IMR-90 (cell line): ENCODE measurements around the gene NR4A2. TPM values are rescaled to one million over a fixed set of nuclear protein-coding genes. Genes with fewer than 3 reads are reported as not detected.
A peak's percentile ranks its signal among the peaks of the same experiment; 100 is the strongest.

Experiments
- ATAC-seq: fragments of 200-7000 bp; cut with Tn5 transposase; 2 replicates; pipeline ENCODE4 v1.9.1; 2020; ENCODE audit warnings: low read depth, mild to moderate bottlenecking, moderate library complexity
- BruUV-seq: library from RNA; stranded (reverse); fragments of 400-500 nt; replicated peaks from 2 replicates; lab custom pipeline; 2021; lab: Mats Ljungman, UMichigan
- CTCF ChIA-PET: fragments of 300-600 bp; formaldehyde crosslinking; extraction: SDS; loops from one replicate; lab custom pipeline; 2021; ENCODE audit warnings: antibody characterized with exemption; lab: Yijun Ruan, JAX
- POLR2A ChIA-PET: fragments of 300-600 bp; sonication (Branson Sonifier 250); formaldehyde crosslinking; loops from one replicate; lab custom pipeline; 2022; ENCODE audit warnings: antibody characterized with exemption; ENCODE audit not compliant: unreplicated experiment; lab: Charles Lee
- DNase-seq: peaks from one replicate; pipeline ENCODE4 v3.0.0; 2013
- H2AFZ ChIP-seq: replicated peaks from 2 replicates; pipeline ENCODE3; 2013; ENCODE audit warnings: low read length, mild to moderate bottlenecking; ENCODE audit not compliant: poor library complexity
- H2AK5ac ChIP-seq: 2 replicates; pipeline ENCODE4 v1.6.1; 2013; ENCODE audit warnings: low read depth, low read length, inconsistent platforms
- H2AK9ac ChIP-seq: replicated peaks from 2 replicates; pipeline ENCODE3; 2013; ENCODE audit warnings: mild to moderate bottlenecking, low read depth, low read length, moderate library complexity; ENCODE audit not compliant: poor library complexity
- H2BK120ac ChIP-seq: 2 replicates; pipeline ENCODE4 v1.6.1; 2013; ENCODE audit warnings: low read depth, low read length, inconsistent platforms
- H2BK15ac ChIP-seq: 3 replicates; pipeline ENCODE4 v1.6.1; 2013; ENCODE audit warnings: low read depth, low read length, inconsistent platforms
- H2BK20ac ChIP-seq: 2 replicates; pipeline ENCODE4 v1.6.1; 2013; ENCODE audit warnings: low read depth, mild to moderate bottlenecking, inconsistent platforms, low read length, moderate library complexity
- H2BK5ac ChIP-seq: 2 replicates; pipeline ENCODE4 v1.6.1; 2013; ENCODE audit warnings: mild to moderate bottlenecking, low read depth, low read length, inconsistent platforms; ENCODE audit not compliant: poor library complexity, severe bottlenecking
- H3K14ac ChIP-seq: replicated peaks from 2 replicates; pipeline ENCODE4 v1.6.1; 2013; ENCODE audit warnings: low read depth, low read length, inconsistent platforms
- H3K18ac ChIP-seq: 2 replicates; pipeline ENCODE4 v1.6.1; 2013; ENCODE audit warnings: low read depth, low read length, control low read depth
- H3K23ac ChIP-seq: 2 replicates; pipeline ENCODE4 v1.6.1; 2013; ENCODE audit warnings: low read depth, low read length, inconsistent platforms
- H3K27ac ChIP-seq: 2 replicates; pipeline ENCODE4 v1.5.1; 2013; ENCODE audit warnings: mild to moderate bottlenecking, control low read depth, low read length; ENCODE audit not compliant: insufficient read depth
- H3K27me3 ChIP-seq: 2 replicates; pipeline ENCODE4 v1.6.1; 2013; ENCODE audit warnings: low read length; ENCODE audit not compliant: control insufficient read depth, insufficient read depth
- H3K36me3 ChIP-seq: 2 replicates; pipeline ENCODE4 v1.6.1; 2013; ENCODE audit warnings: low read length, mixed read lengths; ENCODE audit not compliant: control insufficient read depth, insufficient read depth
- H3K4ac ChIP-seq: 2 replicates; pipeline ENCODE4 v1.6.1; 2013; ENCODE audit warnings: low read depth, low read length, inconsistent platforms
- H3K4me1 ChIP-seq: 2 replicates; pipeline ENCODE4 v1.6.1; 2013; ENCODE audit warnings: low read length, mixed read lengths; ENCODE audit not compliant: control insufficient read depth, insufficient read depth
- H3K4me2 ChIP-seq: 2 replicates; pipeline ENCODE4 v1.6.1; 2013; ENCODE audit warnings: low read depth, mild to moderate bottlenecking, control low read depth, low read length, moderate library complexity
- H3K4me3 ChIP-seq: 2 replicates; pipeline ENCODE4 v1.5.1; 2013; ENCODE audit warnings: low read depth, mild to moderate bottlenecking, control low read depth, low read length, moderate library complexity; ENCODE audit not compliant: insufficient read depth
- H3K56ac ChIP-seq: 2 replicates; pipeline ENCODE4 v1.6.1; 2013; ENCODE audit warnings: low read length, inconsistent platforms; ENCODE audit not compliant: insufficient read depth; ENCODE audit errors: extremely low read depth
- H3K79me1 ChIP-seq, 2 experiments: 2 replicates each; pipeline ENCODE4 v1.6.1; 2013; ENCODE audit warnings: low read length in 2 of 2, inconsistent platforms in 1 of 2, low read depth in 1 of 2
- H3K9ac ChIP-seq: 2 replicates; pipeline ENCODE4 v1.6.1; 2013; ENCODE audit warnings: low read depth, low read length, control low read depth
- H3K9me1 ChIP-seq: 2 replicates; pipeline ENCODE4 v1.6.1; 2013; ENCODE audit warnings: low read length, inconsistent platforms; ENCODE audit not compliant: insufficient read depth
- H3K9me3 ChIP-seq: 2 replicates; pipeline ENCODE4 v1.6.1; 2013; ENCODE audit warnings: low read length; ENCODE audit not compliant: control insufficient read depth, insufficient read depth
- H4K20me1 ChIP-seq: 2 replicates; pipeline ENCODE4 v1.6.1; 2013; ENCODE audit warnings: low read length, inconsistent platforms; ENCODE audit not compliant: insufficient read depth
- H4K5ac ChIP-seq: 2 replicates; pipeline ENCODE4 v1.6.1; 2013; ENCODE audit warnings: mild to moderate bottlenecking, low read depth, low read length, control low read depth
- H4K8ac ChIP-seq, 2 experiments: 2 replicates each; pipeline ENCODE4 v1.6.1; 2013; ENCODE audit warnings: low read depth in 2 of 2, low read length in 2 of 2, control low read depth in 1 of 2, inconsistent platforms in 1 of 2
- H4K91ac ChIP-seq: 2 replicates; pipeline ENCODE4 v1.6.1; 2013; ENCODE audit warnings: low read depth, low read length, inconsistent platforms; ENCODE audit not compliant: insufficient read depth
- BHLHE40 ChIP-seq: fragments of 150-350 bp; IDR thresholded peaks from 2 replicates; pipeline ENCODE4 v1.6.1; 2016; ENCODE audit warnings: mild to moderate bottlenecking, low read depth, low read length
- CEBPB ChIP-seq: IDR thresholded peaks from 2 replicates; pipeline ENCODE4 v1.6.1; 2012; ENCODE audit warnings: low read depth, low read length, improper control_type of control experiment
- MAFK ChIP-seq: IDR thresholded peaks from 2 replicates; pipeline ENCODE4 v1.6.1; 2012; ENCODE audit warnings: low read depth, low read length, improper control_type of control experiment
- MAZ ChIP-seq: IDR thresholded peaks from 2 replicates; pipeline ENCODE4 v1.6.1; 2012; ENCODE audit warnings: low read depth, mild to moderate bottlenecking, low read length, improper control_type of control experiment, moderate library complexity, borderline replicate concordance
- POLR2A ChIP-seq: IDR thresholded peaks from 2 replicates; pipeline ENCODE4 v1.6.1; 2012; ENCODE audit warnings: mild to moderate bottlenecking, low read depth, low read length
- WGBS, 2 experiments: methylation state at CpG; one replicate each; pipeline versions ENCODE4 v1.1.5 to v1.1.7; 2013; ENCODE audit warnings: missing lambda C conversion rate in 2 of 2; ENCODE audit not compliant: insufficient read length in 1 of 2; ENCODE audit errors: extremely low coverage in 2 of 2; 5-methylcytosine and 5-hydroxymethylcytosine counted together
- dilution Hi-C: fragments of 300-500 bp; cut with HindIII; formaldehyde crosslinking; loops from one replicate; pipeline ENCODE4 v1.14.3; 2018; ENCODE audit warnings: low sequenced_read_pairs; ENCODE audit not compliant: unreplicated experiment
- in situ Hi-C: fragments of 300-500 bp; cut with MboI; formaldehyde crosslinking; loops from 3 replicates; pipeline ENCODE4 v1.14.3; 2019; ENCODE audit warnings: low sequenced_read_pairs, inconsistent platforms, mixed read lengths
- intact Hi-C: fragments of 100-400 bp; cut with micrococcal nuclease; formaldehyde crosslinking; loops from 2 replicates; pipeline ENCODE4 v1.10.0; 2022
- polyA plus RNA-seq, 3 experiments: library from polyadenylated mRNA; depleted of rRNA; stranded (reverse); fragments of >200 nt; gene quantifications; 2 replicates each; pipeline ENCODE4 v1.2.3, GENCODE V29; 2012; ENCODE audit warnings: low replicate concordance in 1 of 3
- total RNA-seq: library from RNA; depleted of rRNA; stranded (reverse); fragments of >200 nt; gene quantifications from 2 replicates; pipeline ENCODE4 v1.2.3, GENCODE V29; 2012

Gene NR4A2
- total and polyA plus RNA-seq, 2 of the 4 experiments (the other 2 are of a cell fraction) = 0.72 to 2.3 TPM

DNA sequence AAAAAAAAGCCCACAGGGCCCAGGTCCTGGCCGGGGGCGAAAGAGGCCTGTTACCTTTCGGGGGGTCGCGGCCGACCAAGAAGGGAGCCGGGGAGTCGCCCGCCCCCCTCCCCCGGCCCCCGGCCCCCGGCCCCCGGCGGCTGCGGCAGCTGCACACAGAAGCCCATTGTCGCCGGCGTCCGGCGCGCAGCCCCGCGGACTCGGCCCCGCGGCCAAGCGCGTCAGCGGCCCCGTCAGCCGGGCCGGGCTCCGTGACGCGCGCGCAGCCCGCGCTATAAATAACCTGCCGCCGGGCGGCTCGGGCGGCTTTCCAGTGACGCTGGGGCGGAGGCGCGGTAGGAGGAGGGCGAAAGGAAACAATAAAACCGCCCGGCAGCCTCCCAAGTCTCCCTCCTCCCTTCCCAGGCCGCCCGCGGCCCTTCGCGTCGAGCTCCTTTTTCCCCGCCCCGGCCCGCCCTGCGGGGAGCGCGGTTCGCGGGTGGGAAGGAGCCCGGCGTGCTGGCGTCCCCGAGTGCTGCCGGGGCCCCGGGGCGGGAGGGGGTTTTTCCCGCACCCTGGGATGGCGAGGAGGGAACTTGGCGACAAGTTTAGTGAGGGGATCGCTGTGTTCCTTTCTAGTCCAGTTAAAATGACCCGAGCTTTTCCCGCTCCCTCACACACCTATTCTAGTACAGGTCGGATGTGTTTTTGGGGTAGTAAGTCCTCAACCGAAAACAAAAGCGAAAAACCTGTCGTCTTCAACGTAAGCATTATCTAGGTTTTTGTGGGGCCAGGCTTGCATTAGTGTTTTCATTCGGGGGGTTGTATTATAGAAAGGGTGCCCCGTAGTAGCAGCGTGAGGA lies 10.0 kb upstream of the NR4A2 start:
- TF ChIP-seq CEBPB (no peak), MAFK (no peak), MAZ (peak; percentile 64; the same call in 1 of the 2 replicates), POLR2A (peak; percentile 60), BHLHE40 (0 out of 2 replicates have a peak, but pooled peaks have one; percentile 15)
- Histone ChIP-seq H3K27me3 (no peaks in the 10 kb centered on the region), H4K5ac (peak overlapping the region; percentile 84), H3K9me1 (no peaks in the 10 kb centered on the region), H3K56ac (peak overlapping the region; percentile 79; the same call in 1 of the 2 replicates), H2BK5ac (peak overlapping the region; percentile 95), H3K14ac (peak overlapping the region; percentile 92), H2AK5ac (0 out of 2 replicates have a peak overlapping the region, but pooled peaks have one; percentile 7), H4K20me1 (no peaks in the 10 kb centered on the region), H2BK120ac (peak overlapping the region; percentile 78), H3K18ac (peak overlapping the region; percentile 88), H4K91ac (peak overlapping the region; percentile 93), H2AFZ (peak overlapping the region; percentile 93), H3K36me3 (no peaks in the 10 kb centered on the region), H3K9ac (peak overlapping the region; percentile 99), H3K27ac (peak overlapping the region; percentile 96), H3K4me1 (no peaks in the 10 kb centered on the region), H3K4me3 (peak overlapping the region; percentile 85), H2BK15ac (peak overlapping the region; percentile 88), H2AK9ac (peak overlapping the region; percentile 97), H3K23ac (peak overlapping the region; percentile 96), H3K9me3 (no peaks in the 10 kb centered on the region), H3K4me2 (peak overlapping the region; percentile 96), H2BK20ac (peak overlapping the region; percentile 21; the same call in 1 of the 2 replicates), H3K4ac (peak overlapping the region; percentile 91), H4K8ac (peak overlapping the region; percentile 87 to 98), H3K79me1 (peaks cover 8 to 13% of the 10 kb centered on the region in 2 experiments; a peak in 3 of 4 replicates)
- ATAC-seq = peak; percentile 81
- ChIA-PET CTCF (interaction anchor here (1.5 to 1.9 kb wide), 2 partner anchors 15 to 223 kb away, joined by 3 to 5 read pairs; no protein-coding TSS in a partner anchor), POLR2A (interaction anchor here (0.6 kb wide), 1 partner anchor 23 kb away, joined by 8 read pairs; no protein-coding TSS in a partner anchor)
- dilution Hi-C loops = no loop called here
- in situ Hi-C loops = loop anchor here (25.0 kb wide), 3 partner anchors 245 to 1520 kb away; no protein-coding TSS in a partner anchor
- WGBS, 2 experiments = 2% methylated on average over 13 of the region's 86 CpGs; no CpG with 5 or more reads in 1 of the 2 experiments
- DNase-seq = peak; percentile 93
- intact Hi-C loops = loop anchor here (1.0 to 5.0 kb wide), 3 partner anchors 8 to 905 kb away; no protein-coding TSS in a partner anchor
- BruUV-seq = no TSS peak
